ENCODE results near the gene EFNA3. TPM values are rescaled to one million over a fixed set of nuclear protein-coding genes. Genes with fewer than 3 reads are reported as not detected.

Gene EFNA3
- total RNA-seq, 4 donors from 2014 or later = 0.44 to 3.7 (median 1.7) TPM; not detected in 1

GRCh38 chr1:155103325-155103724, 24.7 kb downstream of the EFNA3 start:
- TF ChIP-seq CTCF (IDR thresholded peaks at IDR 0.05; ENCODE audit: low read depth) = no peak

GRCh38 chr1:155104605-155105534, 26.2 kb downstream of the EFNA3 start:
- no peak for TF ChIP-seq CTCF (IDR thresholded peaks at IDR 0.05; ENCODE audit: low read depth)

GRCh38 chr1:155105604-155106011, 27.0 kb downstream of the EFNA3 start:
- no peak for TF ChIP-seq CTCF (IDR thresholded peaks at IDR 0.05; ENCODE audit: low read depth)

DNA sequence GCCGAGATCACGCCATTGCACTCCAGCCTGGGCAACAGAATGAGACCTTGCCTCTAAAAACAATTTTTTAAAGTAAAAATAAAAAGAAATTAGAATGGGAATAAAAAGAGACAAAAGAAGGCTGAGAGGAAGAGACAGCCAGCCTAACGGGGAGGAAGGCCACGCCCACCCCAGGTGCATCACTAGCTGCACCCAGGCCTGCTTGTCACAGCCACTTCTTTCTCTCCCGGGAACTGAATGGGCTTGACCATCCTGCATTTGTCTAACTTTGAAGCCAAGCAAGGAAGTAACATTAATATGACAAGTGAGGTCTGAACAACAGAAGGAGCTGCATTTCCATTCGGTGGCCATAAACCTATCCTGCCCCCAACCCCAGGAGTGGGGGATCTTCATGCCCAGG, 28.2 kb downstream of the EFNA3 start:
- TF ChIP-seq CTCF (IDR thresholded peaks at IDR 0.05; ENCODE audit: low read depth) = no peak

GRCh38 chr1:155107309-155108264, 28.9 kb downstream of the EFNA3 start:
- TF ChIP-seq CTCF (IDR thresholded peaks at IDR 0.05; ENCODE audit: low read depth) = no peak

DNA sequence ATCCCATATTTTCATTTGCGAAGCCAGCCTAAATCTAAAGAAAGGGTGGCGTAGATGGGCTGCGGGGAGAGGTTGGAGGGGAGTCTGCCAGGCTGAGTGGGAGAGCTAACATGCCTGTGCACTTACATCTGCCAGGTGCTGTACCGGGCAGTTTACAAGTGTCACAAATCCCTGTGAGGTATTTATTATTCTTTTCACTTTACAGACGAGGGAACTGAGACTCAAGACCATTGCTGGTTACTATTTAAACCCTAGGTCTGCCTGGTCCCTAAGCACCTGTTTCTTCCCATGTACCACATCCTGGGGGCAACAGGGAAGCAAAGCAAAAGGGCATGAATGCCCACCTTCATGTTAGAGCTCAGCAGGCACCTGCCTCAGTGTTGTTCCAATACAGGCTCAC, 29.7 kb downstream of the EFNA3 start:
- TF ChIP-seq CTCF (IDR thresholded peaks at IDR 0.05; ENCODE audit: low read depth) = no peak

- no peak for TF ChIP-seq CTCF (IDR thresholded peaks at IDR 0.05; ENCODE audit: low read depth)
Measured at GRCh38 chr1:155110381-155110780, 31.7 kb downstream of the EFNA3 start.

Data from subcutaneous adipose tissue (tissue), 4 donors.